Tibial nerve (tissue), 4 donors: Measurements from ENCODE around the gene PCID2. TPM values are rescaled to one million over a fixed set of nuclear protein-coding genes. Genes with fewer than 3 reads are reported as not detected.
"Not testable (repeated sequence)": the region's sequence is repeated elsewhere in the genome, so short reads cannot be mapped to it uniquely, and the experiment has no call there.

ENCODE experiments used
- DNase-seq, 2 donors: peaks; one replicate each; pipeline ENCODE4 v3.0.0-alpha.2; 2019; ENCODE audit warnings: low spot score in 2 of 2
- H3K27ac ChIP-seq, 4 donors: fragments of 200-600 bp; sonication (generic) in 3 of 4; one replicate each; pipeline ENCODE4 v1.5.1; 2017 to 2019; ENCODE audit warnings: mild to moderate bottlenecking in 1 of 4
- H3K27me3 ChIP-seq, 2 donors: fragments of 200-600 bp; sonication (generic) in 1 of 2; one replicate each; pipeline versions ENCODE4 v1.5.1 to v1.6.0; 2017 to 2019
- H3K36me3 ChIP-seq, 3 donors: fragments of 200-600 bp; sonication (generic); one replicate each; pipeline ENCODE4 v1.5.1; 2018 to 2019
- H3K4me1 ChIP-seq, 4 donors: fragments of 200-600 bp; sonication (generic) in 3 of 4; one replicate each; pipeline ENCODE4 v1.5.1; 2017 to 2019
- H3K4me3 ChIP-seq, 4 donors: fragments of 200-600 bp; sonication (generic) in 3 of 4; one replicate each; pipeline ENCODE4 v1.5.1; 2017 to 2019; ENCODE audit warnings: mild to moderate bottlenecking in 1 of 4, moderate library complexity in 1 of 4
- H3K9me3 ChIP-seq, 4 donors: fragments of 200-600 bp; sonication (generic) in 3 of 4; one replicate each; pipeline ENCODE4 v1.5.1; 2017 to 2019
- EP300 ChIP-seq, 2 donors: sonication (generic); formaldehyde crosslinking; IDR thresholded peaks; one replicate each; pipeline ENCODE4 v1.6.1; 2017; ENCODE audit warnings: antibody characterized with exemption in 2 of 2, mild to moderate bottlenecking in 1 of 2
- POLR2A ChIP-seq, 2 donors: fragments of 450-650 bp; IDR thresholded peaks; one replicate each; pipeline ENCODE4 v1.6.1; 2017; ENCODE audit warnings: antibody characterized with exemption in 2 of 2, mild to moderate bottlenecking in 2 of 2, moderate library complexity in 2 of 2
- WGBS, 2 donors: methylation state at CpG; one replicate each; pipeline ENCODE4 v1.1.5; 2018; 5-methylcytosine and 5-hydroxymethylcytosine counted together
- total RNA-seq, 4 donors: library from RNA; depleted of rRNA; stranded (reverse); fragments of >200 nt; gene quantifications; one replicate each; pipeline ENCODE4 v1.1.0, GENCODE V29; 2016
- TF ChIP-seq, protein P1 (sequence below), 5 experiments: fragments of 200-600 bp in 3 of 5; fragments of 450-650 bp in 2 of 5; sonication (generic) in 3 of 5; IDR thresholded peaks; one replicate each; pipeline ENCODE4 v1.5.1; 2016 to 2019; ENCODE audit warnings: antibody characterized with exemption in 5 of 5, mild to moderate bottlenecking in 3 of 5, moderate library complexity in 2 of 5

Gene PCID2
- 10 to 100 TPM; 38.6 to 61.5 (median 49.5) TPM for total RNA-seq

DNA sequence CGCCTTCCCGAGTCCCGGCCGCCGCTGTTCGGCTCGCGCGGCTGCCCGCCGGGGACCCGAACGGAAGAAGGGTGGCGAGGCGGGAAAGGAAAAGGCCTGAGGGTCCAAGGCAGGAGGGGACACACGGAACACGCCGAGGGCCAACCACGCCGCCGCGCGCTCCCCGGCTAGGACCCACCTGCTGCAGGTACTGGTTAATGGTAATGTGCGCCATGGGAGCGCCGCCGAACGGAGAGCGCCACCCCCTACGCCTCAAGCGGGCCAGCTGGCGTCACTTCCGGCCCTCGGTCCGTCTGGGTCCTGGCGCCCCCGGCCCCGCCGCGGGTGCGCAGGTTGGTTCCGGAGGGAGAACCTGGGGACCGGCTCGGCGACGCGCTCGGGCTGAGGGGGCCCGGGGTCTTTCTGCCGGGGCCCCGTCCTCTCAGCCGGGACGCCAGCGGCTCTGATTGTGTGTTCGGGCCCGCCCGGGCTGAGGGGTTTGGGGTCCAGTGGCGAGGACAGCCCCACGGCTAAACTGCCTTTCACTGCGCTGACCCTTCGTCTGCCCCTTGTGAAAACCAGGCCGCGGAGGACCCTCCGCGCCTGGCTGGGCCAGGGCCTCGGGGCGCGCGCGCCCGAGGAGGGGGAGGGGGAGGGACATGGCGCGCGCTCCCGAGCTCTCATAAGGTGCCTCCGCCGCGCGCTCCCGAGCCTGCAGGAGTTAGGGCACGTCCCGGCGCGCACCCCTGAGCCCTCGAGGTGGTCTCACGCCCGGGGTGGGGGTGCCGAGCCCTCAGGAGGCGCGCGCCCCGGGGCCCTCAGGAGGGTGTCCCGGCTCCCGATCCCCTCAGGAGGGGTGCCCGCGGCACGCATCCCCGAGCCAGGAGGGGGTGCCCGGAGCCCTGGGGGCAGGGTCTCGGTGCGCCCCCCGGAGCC is at the start of gene PCID2:
PCID2 (minus strand) TSS at position 249 of the 915 bp plus-strand sequence; CDS start at position 214, 35 bp downstream.
- Histone ChIP-seq H3K36me3 (peaks cover 0 to 21% (median 0%) of the 10 kb centered on the region in 3 donors), H3K27ac (peak within 1 kb of the TSS; percentile 95 to 100 (median 99)), H3K4me3 (peak within 1 kb of the TSS; percentile 77 to 99 (median 91)), H3K27me3 (no peaks in the 10 kb centered on the region), H3K9me3 (no peaks in the 10 kb centered on the region), H3K4me1 (peaks cover 0 to 76% (median 32%) of the 10 kb centered on the region in 4 donors)
- WGBS, 2 donors: 0 to 2% methylated on average over 11 to 29 of the region's 103 CpGs
- TF ChIP-seq, protein P1, sequence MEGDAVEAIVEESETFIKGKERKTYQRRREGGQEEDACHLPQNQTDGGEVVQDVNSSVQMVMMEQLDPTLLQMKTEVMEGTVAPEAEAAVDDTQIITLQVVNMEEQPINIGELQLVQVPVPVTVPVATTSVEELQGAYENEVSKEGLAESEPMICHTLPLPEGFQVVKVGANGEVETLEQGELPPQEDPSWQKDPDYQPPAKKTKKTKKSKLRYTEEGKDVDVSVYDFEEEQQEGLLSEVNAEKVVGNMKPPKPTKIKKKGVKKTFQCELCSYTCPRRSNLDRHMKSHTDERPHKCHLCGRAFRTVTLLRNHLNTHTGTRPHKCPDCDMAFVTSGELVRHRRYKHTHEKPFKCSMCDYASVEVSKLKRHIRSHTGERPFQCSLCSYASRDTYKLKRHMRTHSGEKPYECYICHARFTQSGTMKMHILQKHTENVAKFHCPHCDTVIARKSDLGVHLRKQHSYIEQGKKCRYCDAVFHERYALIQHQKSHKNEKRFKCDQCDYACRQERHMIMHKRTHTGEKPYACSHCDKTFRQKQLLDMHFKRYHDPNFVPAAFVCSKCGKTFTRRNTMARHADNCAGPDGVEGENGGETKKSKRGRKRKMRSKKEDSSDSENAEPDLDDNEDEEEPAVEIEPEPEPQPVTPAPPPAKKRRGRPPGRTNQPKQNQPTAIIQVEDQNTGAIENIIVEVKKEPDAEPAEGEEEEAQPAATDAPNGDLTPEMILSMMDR (IDR thresholded peaks at IDR 0.05): peak in 1 of 5 experiments; percentile 49
- TF ChIP-seq EP300 (IDR thresholded peaks at IDR 0.05) (peak; percentile 91 to 95), POLR2A (IDR thresholded peaks at IDR 0.05) (peak; percentile 67 to 69)
- peak; percentile 75 to 76 for DNase-seq

- not testable (repeated sequence) for DNase-seq, H3K9me3 ChIP-seq, H3K27ac ChIP-seq, H3K4me3 ChIP-seq, H3K27me3 ChIP-seq, H3K4me1 ChIP-seq
- 97 to 98% methylated on average over 6 of the region's 6 CpGs for WGBS, 2 donors
- peaks cover 2 to 99% (median 24%) of the 10 kb centered on the region in 3 donors for H3K36me3 ChIP-seq
These were observed 49.4 kb upstream of the PCID2 start for GRCh38 chr13:113257908-113258307.

DNA sequence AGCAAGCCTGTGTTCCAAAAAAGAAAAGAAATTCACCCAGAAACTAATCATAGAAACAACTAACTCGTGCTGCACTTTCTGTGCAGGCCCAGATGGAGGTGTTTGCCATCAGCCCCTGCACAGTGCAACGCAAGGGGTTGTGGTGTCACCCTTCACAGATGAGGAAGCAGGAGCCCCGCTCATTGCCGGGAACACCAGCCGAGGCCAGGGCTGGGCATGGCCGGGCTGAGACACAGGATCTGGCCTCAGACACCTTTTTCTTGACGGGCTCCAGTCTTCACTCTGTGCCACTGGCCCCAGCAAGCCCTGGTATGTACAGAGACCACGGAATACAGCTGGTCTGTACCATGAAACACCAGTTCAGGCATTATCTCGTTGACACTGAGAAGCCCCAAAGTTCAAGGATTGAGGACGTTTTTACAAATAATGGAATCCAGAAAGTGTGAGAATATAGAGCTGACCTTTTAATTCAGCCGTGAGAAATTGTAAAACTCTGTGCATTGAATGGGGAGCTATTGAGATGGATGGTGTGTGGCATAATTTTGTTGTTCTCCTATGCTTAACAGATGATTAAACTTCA is 44.1 kb upstream of the PCID2 start:
- Histone ChIP-seq H3K9me3 (no peaks in the 10 kb centered on the region), H3K4me1 (no peaks in the 10 kb centered on the region), H3K27me3 (no peaks in the 10 kb centered on the region), H3K4me3 (no peak overlapping the region), H3K36me3 (peaks cover 2 to 100% (median 10%) of the 10 kb centered on the region in 3 donors), H3K27ac (no peak overlapping the region)
- TF ChIP-seq POLR2A (IDR thresholded peaks at IDR 0.05): no peak
- TF ChIP-seq, protein P1 (IDR thresholded peaks at IDR 0.05): no peak
- no peak for TF ChIP-seq EP300 (IDR thresholded peaks at IDR 0.05)
- DNase-seq: no peak
- 86 to 89% methylated on average over 11 of the region's 11 CpGs for WGBS, 2 donors

GRCh38 chr13:113245849-113246796 is 37.7 kb upstream of the PCID2 start:
- TF ChIP-seq, protein P1 (IDR thresholded peaks at IDR 0.05): no peak
- TF ChIP-seq POLR2A (IDR thresholded peaks at IDR 0.05) (no peak), EP300 (IDR thresholded peaks at IDR 0.05) (no peak)
- H3K27me3 ChIP-seq: no peaks in the 10 kb centered on the region
- no peaks in the 10 kb centered on the region for H3K4me1 ChIP-seq
- H3K4me3 ChIP-seq: no peak overlapping the region
- H3K36me3 ChIP-seq: peaks cover 5 to 100% (median 18%) of the 10 kb centered on the region in 3 donors
- no peak for DNase-seq
- H3K9me3 ChIP-seq: no peaks in the 10 kb centered on the region
- WGBS, 2 donors: 75 to 90% methylated on average over 10 of the region's 10 CpGs
- no peak overlapping the region for H3K27ac ChIP-seq

DNA sequence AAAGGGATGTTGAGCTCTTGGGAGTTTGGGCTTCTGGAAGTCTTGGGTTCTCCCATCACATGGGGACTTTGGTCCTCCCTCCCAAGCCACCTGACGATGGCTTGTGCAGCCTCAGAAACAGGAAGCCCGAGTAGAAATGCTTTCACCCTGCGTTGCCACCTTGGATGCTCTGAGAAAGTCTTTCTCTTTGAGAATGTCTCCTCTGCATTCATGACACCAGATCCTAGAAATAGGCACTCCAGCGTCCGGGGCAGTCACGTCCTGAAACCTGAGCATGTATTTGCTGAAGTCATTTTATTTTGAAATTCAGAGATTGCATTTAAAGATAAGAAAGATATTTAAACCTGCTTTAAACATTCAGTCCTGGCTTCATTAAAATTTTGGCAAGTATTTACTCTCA is 35.4 kb upstream of the PCID2 start:
- WGBS, 2 donors: 76 to 80% methylated on average over 6 of the region's 6 CpGs
- no peak for DNase-seq
- no peak overlapping the region for H3K4me3 ChIP-seq
- peaks cover 5 to 100% (median 18%) of the 10 kb centered on the region in 3 donors for H3K36me3 ChIP-seq
- no peaks in the 10 kb centered on the region for H3K27me3 ChIP-seq
- H3K9me3 ChIP-seq: no peaks in the 10 kb centered on the region
- H3K27ac ChIP-seq: no peak overlapping the region
- no peaks in the 10 kb centered on the region for H3K4me1 ChIP-seq
- TF ChIP-seq, protein P1 (IDR thresholded peaks at IDR 0.05): no peak
- no peak for TF ChIP-seq POLR2A (IDR thresholded peaks at IDR 0.05)
- TF ChIP-seq EP300 (IDR thresholded peaks at IDR 0.05): no peak

- DNase-seq, H3K27ac ChIP-seq, H3K27me3 ChIP-seq, H3K4me1 ChIP-seq, H3K4me3 ChIP-seq, H3K9me3 ChIP-seq: not testable (repeated sequence)
- WGBS, 2 donors: 84 to 85% methylated on average over 8 of the region's 8 CpGs
- H3K36me3 ChIP-seq: peaks cover 5 to 93% (median 9%) of the 10 kb centered on the region in 3 donors
These were observed 33.2 kb upstream of the PCID2 start for GRCh38 chr13:113241623-113242022.
